Liver (tissue), 9 donors: ENCODE data around the gene RNF111. TPM values are rescaled to one million over a fixed set of nuclear protein-coding genes. Genes with fewer than 3 reads are reported as not detected.

Experiments used
- DNase-seq: peaks from one replicate; pipeline ENCODE4 v3.0.0-alpha.2; 2017; ENCODE audit warnings: low spot score
- H3K27ac ChIP-seq, 2 donors: one replicate each; pipeline ENCODE4 v1.7.0; 2013; ENCODE audit warnings: inconsistent platforms in 2 of 2, low read length in 2 of 2, control low read depth in 1 of 2, low read depth in 1 of 2, mild to moderate bottlenecking in 1 of 2
- H3K27me3 ChIP-seq, 4 donors: one replicate each; pipeline versions ENCODE4 v1.6.1 to v1.7.0; 2013; ENCODE audit warnings: low read length in 3 of 4, inconsistent platforms in 1 of 4, mild to moderate bottlenecking in 1 of 4, moderate library complexity in 1 of 4; ENCODE audit not compliant: control insufficient read depth in 4 of 4, insufficient read depth in 4 of 4
- H3K36me3 ChIP-seq, 4 donors: one replicate each; pipeline versions ENCODE4 v1.6.1 to v1.7.0; 2013; ENCODE audit warnings: low read length in 3 of 4, mild to moderate bottlenecking in 3 of 4, low read depth in 1 of 4, moderate library complexity in 1 of 4; ENCODE audit not compliant: control insufficient read depth in 4 of 4, insufficient read depth in 3 of 4
- H3K4me1 ChIP-seq, 4 donors: one replicate each; pipeline versions ENCODE4 v1.6.1 to v1.7.0; 2013; ENCODE audit warnings: low read length in 3 of 4, mild to moderate bottlenecking in 3 of 4, moderate library complexity in 1 of 4; ENCODE audit not compliant: control insufficient read depth in 4 of 4, insufficient read depth in 4 of 4
- H3K4me3 ChIP-seq, 3 donors: one replicate each; pipeline versions ENCODE4 v1.6.1 to v1.7.0; 2013; ENCODE audit warnings: low read length in 3 of 3, control low read depth in 1 of 3, low read depth in 1 of 3, mild to moderate bottlenecking in 1 of 3
- H3K9ac ChIP-seq, 2 donors: one replicate each; pipeline ENCODE4 v1.7.0; 2013; ENCODE audit warnings: low read length in 2 of 2, mild to moderate bottlenecking in 2 of 2, moderate library complexity in 2 of 2, control low read depth in 1 of 2, low read depth in 1 of 2
- H3K9me3 ChIP-seq, 4 donors: one replicate each; pipeline versions ENCODE4 v1.6.1 to v1.7.0; 2013; ENCODE audit warnings: low read length in 3 of 4; ENCODE audit not compliant: control insufficient read depth in 4 of 4
- FOXA2 ChIP-seq: IDR thresholded peaks from 2 replicates; pipeline ENCODE4 v1.6.1; 2016; ENCODE audit warnings: antibody characterized with exemption
- GABPA ChIP-seq, 2 donors: IDR thresholded peaks in 1 of 2; conservative IDR thresholded peaks in 1 of 2; 2 replicates each; pipeline ENCODE4 v1.6.1; 2016; ENCODE audit warnings: antibody characterized with exemption in 2 of 2, mild to moderate bottlenecking in 1 of 2, moderate library complexity in 1 of 2
- HNF4A ChIP-seq, 2 donors: conservative IDR thresholded peaks; 2 replicates each; pipeline ENCODE4 v1.6.1; 2016; ENCODE audit warnings: antibody characterized with exemption in 2 of 2, mild to moderate bottlenecking in 2 of 2
- MAX ChIP-seq: IDR thresholded peaks from 2 replicates; pipeline ENCODE4 v1.6.1; 2016; ENCODE audit warnings: antibody characterized with exemption
- NR2F2 ChIP-seq: IDR thresholded peaks from 2 replicates; pipeline ENCODE4 v1.6.1; 2016; ENCODE audit warnings: antibody characterized with exemption
- RXRA ChIP-seq, 2 donors: IDR thresholded peaks; 2 replicates each; pipeline ENCODE4 v1.6.1; 2017 to 2018; ENCODE audit warnings: antibody characterized with exemption in 2 of 2, mild to moderate bottlenecking in 1 of 2
- SP1 ChIP-seq: IDR thresholded peaks from 2 replicates; pipeline ENCODE4 v1.6.1; 2018; ENCODE audit warnings: antibody characterized with exemption, mild to moderate bottlenecking
- TAF1 ChIP-seq: conservative IDR thresholded peaks from 2 replicates; pipeline ENCODE4 v1.6.1; 2016; ENCODE audit warnings: antibody characterized with exemption, mild to moderate bottlenecking
- YY1 ChIP-seq: IDR thresholded peaks from 2 replicates; pipeline ENCODE4 v1.6.1; 2016; ENCODE audit warnings: antibody characterized with exemption, mild to moderate bottlenecking
- ZBTB33 ChIP-seq: IDR thresholded peaks from 2 replicates; pipeline ENCODE4 v1.6.1; 2016; ENCODE audit warnings: antibody characterized with exemption
- WGBS: extraction: QIAGEN DNeasy Blood & Tissue Kit; methylation state at CpG from one replicate; pipeline ENCODE4 v1.1.7; 2013; 5-methylcytosine and 5-hydroxymethylcytosine counted together
- polyA plus RNA-seq, 2 donors: library from polyadenylated mRNA; stranded (reverse) in 1 of 2; unstranded in 1 of 2; fragments of 200-250 nt in 1 of 2; fragments of >200 nt in 1 of 2; fragmentation: Nextera tagmentation in 1 of 2; extraction: Ambion mirVana in 1 of 2; gene quantifications; one replicate each; pipeline versions ENCODE4 v1.2.1 to v1.2.3, GENCODE V29; 2013 to 2015
- total RNA-seq, 2 donors: library from RNA; depleted of rRNA; stranded (reverse); fragments of >200 nt; gene quantifications; one replicate each; pipeline ENCODE4 v1.2.3, GENCODE V29; 2014
- TF ChIP-seq, protein P1 (sequence below): fragments of 150-350 bp; IDR thresholded peaks from 2 replicates; pipeline ENCODE4 v1.5.1; 2017; ENCODE audit warnings: improper control_type of control experiment, low read depth, low read length; ENCODE audit not compliant: missing input control
- TF ChIP-seq, protein P2 (sequence below): IDR thresholded peaks from 2 replicates; pipeline ENCODE4 v1.6.1; 2016; ENCODE audit warnings: antibody characterized with exemption, mild to moderate bottlenecking
- TF ChIP-seq, protein P3 (sequence below): IDR thresholded peaks from 2 replicates; pipeline ENCODE4 v1.6.1; 2016; ENCODE audit warnings: antibody characterized with exemption
- donor health status: healthy.
- donor health status: healthy.
- donor health status: healthy.
- donor health status: healthy.
- donor health status: healthy.

RNF111 gene
- total and polyA plus RNA-seq, 4 donors, result 5.1 to 16.9 (median 10.4) TPM

DNA sequence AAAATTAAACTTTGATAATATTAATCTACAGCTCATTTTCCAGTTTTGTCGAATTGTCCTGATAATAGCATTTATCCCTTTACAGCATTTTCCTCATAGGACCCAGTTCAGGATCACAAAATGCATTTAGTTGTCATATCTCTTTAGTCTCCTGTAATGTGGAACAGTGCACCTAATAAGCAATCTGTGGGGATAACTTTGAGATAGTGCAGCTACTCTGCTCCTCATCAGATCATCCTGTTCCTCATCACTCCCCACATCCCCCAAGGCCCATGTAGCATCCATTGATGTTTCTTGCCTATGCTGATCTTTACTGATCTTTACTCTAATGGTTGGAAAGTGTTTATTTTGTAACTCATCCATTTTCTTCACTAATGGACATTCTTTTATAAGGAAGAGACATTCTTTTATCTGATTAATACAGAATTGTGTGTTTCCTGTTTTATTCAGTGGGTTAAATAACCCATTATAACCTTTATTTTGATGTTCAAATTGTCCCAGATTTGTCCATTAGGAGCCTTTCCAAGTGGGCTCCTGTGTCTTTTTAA, 7.5 kb downstream of the RNF111 start:
- Histone ChIP-seq H3K36me3 (peaks cover 0 to 4% (median 1%) of the 10 kb centered on the region in 4 donors), H3K9ac (no peak overlapping the region), H3K4me1 (peaks cover 0 to 9% (median 5%) of the 10 kb centered on the region in 4 donors), H3K27me3 (no peaks in the 10 kb centered on the region), H3K4me3 (no peak overlapping the region), H3K9me3 (no peaks in the 10 kb centered on the region), H3K27ac (no peak overlapping the region)
- no peak for DNase-seq
- 87% methylated on average over 1 of the region's 1 CpG for WGBS
- TF ChIP-seq ZBTB33 (no peak), GABPA (IDR thresholded peaks at IDR 0.05 in 1 of 2, conservative IDR thresholded peaks at IDR 0.05 in 1 of 2) (no peak), RXRA (IDR thresholded peaks at IDR 0.05) (no peak), NR2F2 (no peak), YY1 (no peak), HNF4A (conservative IDR thresholded peaks at IDR 0.05) (no peak), FOXA2 (no peak), MAX (no peak), TAF1 (no peak)
- TF ChIP-seq, protein P1, sequence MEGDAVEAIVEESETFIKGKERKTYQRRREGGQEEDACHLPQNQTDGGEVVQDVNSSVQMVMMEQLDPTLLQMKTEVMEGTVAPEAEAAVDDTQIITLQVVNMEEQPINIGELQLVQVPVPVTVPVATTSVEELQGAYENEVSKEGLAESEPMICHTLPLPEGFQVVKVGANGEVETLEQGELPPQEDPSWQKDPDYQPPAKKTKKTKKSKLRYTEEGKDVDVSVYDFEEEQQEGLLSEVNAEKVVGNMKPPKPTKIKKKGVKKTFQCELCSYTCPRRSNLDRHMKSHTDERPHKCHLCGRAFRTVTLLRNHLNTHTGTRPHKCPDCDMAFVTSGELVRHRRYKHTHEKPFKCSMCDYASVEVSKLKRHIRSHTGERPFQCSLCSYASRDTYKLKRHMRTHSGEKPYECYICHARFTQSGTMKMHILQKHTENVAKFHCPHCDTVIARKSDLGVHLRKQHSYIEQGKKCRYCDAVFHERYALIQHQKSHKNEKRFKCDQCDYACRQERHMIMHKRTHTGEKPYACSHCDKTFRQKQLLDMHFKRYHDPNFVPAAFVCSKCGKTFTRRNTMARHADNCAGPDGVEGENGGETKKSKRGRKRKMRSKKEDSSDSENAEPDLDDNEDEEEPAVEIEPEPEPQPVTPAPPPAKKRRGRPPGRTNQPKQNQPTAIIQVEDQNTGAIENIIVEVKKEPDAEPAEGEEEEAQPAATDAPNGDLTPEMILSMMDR, result no peak
- TF ChIP-seq, protein P2, sequence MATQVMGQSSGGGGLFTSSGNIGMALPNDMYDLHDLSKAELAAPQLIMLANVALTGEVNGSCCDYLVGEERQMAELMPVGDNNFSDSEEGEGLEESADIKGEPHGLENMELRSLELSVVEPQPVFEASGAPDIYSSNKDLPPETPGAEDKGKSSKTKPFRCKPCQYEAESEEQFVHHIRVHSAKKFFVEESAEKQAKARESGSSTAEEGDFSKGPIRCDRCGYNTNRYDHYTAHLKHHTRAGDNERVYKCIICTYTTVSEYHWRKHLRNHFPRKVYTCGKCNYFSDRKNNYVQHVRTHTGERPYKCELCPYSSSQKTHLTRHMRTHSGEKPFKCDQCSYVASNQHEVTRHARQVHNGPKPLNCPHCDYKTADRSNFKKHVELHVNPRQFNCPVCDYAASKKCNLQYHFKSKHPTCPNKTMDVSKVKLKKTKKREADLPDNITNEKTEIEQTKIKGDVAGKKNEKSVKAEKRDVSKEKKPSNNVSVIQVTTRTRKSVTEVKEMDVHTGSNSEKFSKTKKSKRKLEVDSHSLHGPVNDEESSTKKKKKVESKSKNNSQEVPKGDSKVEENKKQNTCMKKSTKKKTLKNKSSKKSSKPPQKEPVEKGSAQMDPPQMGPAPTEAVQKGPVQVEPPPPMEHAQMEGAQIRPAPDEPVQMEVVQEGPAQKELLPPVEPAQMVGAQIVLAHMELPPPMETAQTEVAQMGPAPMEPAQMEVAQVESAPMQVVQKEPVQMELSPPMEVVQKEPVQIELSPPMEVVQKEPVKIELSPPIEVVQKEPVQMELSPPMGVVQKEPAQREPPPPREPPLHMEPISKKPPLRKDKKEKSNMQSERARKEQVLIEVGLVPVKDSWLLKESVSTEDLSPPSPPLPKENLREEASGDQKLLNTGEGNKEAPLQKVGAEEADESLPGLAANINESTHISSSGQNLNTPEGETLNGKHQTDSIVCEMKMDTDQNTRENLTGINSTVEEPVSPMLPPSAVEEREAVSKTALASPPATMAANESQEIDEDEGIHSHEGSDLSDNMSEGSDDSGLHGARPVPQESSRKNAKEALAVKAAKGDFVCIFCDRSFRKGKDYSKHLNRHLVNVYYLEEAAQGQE, result no peak
- TF ChIP-seq, protein P3, sequence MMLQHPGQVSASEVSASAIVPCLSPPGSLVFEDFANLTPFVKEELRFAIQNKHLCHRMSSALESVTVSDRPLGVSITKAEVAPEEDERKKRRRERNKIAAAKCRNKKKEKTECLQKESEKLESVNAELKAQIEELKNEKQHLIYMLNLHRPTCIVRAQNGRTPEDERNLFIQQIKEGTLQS, result no peak

- WGBS, result 97% methylated on average over 2 of the region's 2 CpGs
- Histone ChIP-seq H3K36me3 (peaks cover 0 to 4% (median under 1%) of the 10 kb centered on the region in 4 donors), H3K4me1 (peaks cover 0 to 4% (median 1%) of the 10 kb centered on the region in 4 donors), H3K9ac (no peak overlapping the region), H3K4me3 (no peak overlapping the region), H3K27me3 (no peaks in the 10 kb centered on the region), H3K9me3 (no peaks in the 10 kb centered on the region), H3K27ac (no peak overlapping the region)
- no peak for DNase-seq
- no peak for TF ChIP-seq MAX
- TF ChIP-seq, protein P1, result no peak
- TF ChIP-seq ZBTB33, result no peak
- TF ChIP-seq GABPA (IDR thresholded peaks at IDR 0.05 in 1 of 2, conservative IDR thresholded peaks at IDR 0.05 in 1 of 2), result no peak
- no peak for TF ChIP-seq SP1
- no peak for TF ChIP-seq NR2F2
- no peak for TF ChIP-seq TAF1
- TF ChIP-seq, protein P3, result no peak
Observed at GRCh38 chr15:58999694-59000093, 12.2 kb downstream of the RNF111 start.
